ENCODE data around the gene RRBP1.

The RRBP1 gene

DNA sequence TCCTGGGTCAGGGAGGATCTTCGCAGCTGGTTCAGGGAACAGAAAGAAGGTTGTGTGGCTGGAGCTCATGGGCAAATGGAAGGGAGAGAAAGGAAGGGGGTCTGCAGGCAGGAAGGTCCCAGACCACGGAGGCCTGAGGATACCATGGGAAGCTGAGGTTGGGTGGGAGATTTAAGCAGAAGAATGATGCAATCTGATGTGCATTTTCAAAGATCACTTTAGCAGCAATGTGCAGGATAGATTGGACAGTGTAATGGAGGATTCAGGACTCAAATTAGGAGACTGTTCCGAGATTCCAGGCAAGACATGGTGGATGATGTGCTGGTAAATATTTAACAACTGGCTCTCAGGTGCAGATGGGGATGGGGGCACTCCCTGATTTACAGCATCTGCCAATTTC lies 5.8 kb upstream of the RRBP1 start:
- TF ChIP-seq, protein P1, sequence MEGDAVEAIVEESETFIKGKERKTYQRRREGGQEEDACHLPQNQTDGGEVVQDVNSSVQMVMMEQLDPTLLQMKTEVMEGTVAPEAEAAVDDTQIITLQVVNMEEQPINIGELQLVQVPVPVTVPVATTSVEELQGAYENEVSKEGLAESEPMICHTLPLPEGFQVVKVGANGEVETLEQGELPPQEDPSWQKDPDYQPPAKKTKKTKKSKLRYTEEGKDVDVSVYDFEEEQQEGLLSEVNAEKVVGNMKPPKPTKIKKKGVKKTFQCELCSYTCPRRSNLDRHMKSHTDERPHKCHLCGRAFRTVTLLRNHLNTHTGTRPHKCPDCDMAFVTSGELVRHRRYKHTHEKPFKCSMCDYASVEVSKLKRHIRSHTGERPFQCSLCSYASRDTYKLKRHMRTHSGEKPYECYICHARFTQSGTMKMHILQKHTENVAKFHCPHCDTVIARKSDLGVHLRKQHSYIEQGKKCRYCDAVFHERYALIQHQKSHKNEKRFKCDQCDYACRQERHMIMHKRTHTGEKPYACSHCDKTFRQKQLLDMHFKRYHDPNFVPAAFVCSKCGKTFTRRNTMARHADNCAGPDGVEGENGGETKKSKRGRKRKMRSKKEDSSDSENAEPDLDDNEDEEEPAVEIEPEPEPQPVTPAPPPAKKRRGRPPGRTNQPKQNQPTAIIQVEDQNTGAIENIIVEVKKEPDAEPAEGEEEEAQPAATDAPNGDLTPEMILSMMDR (IDR thresholded peaks at IDR 0.05): no peak
- TF ChIP-seq ZFX (IDR thresholded peaks at IDR 0.05; ENCODE audit: borderline replicate concordance): no peak
- H3K27ac ChIP-seq: no peak overlapping the region

DNA sequence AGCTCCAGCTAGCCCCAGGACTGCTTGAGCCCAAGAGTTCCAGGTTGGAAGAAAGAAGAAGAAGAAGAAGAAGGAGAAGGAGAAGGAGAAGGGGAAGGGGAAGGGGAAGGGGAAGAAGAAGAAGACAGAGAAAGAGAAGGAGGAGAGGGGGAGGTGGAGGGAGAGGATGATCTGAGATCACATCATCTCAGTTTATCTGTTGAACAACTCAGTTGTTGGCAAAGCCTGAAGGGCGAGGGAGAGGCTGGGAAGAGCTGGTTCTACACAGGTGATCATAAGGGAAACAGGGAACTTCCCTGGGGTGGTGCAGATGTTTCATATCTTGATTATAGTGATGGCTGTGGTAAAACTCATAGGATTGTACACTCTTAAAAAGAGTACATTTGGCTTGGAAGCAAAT lies 3.1 kb upstream of the RRBP1 start:
- TF ChIP-seq, protein P1 (IDR thresholded peaks at IDR 0.05): no peak
- no peak for TF ChIP-seq ZFX (IDR thresholded peaks at IDR 0.05; ENCODE audit: borderline replicate concordance)

DNA sequence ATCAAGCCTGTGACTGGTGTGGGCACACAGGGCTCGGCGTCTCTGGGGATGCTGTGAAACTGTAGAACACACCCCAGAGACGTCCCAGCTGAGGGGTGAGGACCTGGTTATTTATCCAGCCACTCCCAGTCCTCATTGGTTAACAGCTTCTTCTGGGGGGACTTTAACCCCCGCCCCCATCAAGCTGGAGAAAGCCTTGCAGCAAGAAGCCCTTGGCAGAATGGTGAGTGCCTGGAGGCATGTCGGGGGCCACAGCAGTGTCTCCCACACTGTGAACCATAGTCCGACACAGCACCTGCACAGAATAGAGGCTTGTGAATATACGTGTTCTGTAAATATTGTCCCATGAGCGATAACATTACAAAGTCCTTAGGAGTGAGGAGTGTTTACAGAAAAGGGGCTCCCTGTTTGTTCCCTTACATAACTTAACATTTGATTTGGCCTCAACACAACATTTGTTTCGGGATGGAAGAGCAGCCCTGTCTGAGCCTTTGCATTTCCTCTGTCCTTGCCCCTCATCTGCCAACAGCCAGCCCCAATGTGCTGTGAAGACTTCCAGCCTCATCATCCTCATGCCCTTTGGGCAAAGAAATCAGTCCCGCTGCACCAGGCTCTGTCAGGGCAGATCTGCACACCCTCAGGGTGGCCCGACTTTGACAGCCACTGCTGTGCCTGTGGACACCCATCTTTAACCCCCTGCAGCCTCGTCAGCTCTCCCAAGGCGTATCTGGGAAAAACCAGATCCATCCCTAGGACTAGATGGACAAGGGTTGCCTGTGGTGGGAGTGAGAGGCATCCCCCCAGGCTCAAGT lies 2.2 kb upstream of the RRBP1 start:
- no peak overlapping the region for H3K27ac ChIP-seq
- TF ChIP-seq, protein P1 (IDR thresholded peaks at IDR 0.05): no peak
- no peak for TF ChIP-seq ZFX (IDR thresholded peaks at IDR 0.05; ENCODE audit: borderline replicate concordance)

More for the DNA sequence above, 3.1 kb upstream of the RRBP1 start:
- H3K27ac ChIP-seq: no peak overlapping the region

DNA sequence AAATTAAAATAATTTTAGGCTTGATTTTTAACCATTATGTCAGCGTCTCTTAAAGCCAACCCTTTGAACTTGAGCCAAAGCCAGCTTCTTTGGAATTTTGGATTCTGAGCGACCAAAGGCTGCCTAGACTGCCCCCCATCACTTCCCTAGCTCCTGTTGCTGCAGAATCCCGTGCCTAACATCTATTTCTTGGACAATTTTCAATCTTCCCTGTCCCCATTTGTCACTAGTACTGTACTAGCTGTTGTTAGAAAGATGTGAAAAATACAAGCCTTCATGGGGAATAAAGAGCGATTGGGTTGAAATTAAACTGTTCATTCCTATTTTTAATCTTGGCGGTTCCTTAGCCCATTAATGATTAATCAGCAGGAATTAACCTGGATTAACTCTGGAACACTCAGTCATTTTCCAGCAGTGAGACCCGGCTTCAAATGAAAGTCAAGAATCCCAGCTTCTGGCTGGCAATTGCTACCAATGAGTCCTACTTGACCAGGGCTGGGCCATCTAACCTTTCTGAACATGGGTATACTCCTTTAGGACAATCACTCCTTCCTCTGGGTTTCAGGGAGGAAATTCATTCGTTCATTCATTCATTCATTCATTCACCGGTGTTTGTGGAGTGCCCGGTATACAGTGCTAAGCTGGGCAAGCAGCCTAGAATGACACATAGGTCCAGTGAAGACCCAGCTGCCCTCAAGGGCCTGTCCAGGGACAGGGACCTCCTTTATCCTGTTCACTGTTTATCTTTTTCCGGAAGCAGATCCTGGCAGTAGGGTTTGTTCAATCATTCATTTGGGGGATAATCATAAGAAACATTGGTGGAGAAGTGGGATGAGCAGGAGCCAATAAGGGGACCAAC lies 1.4 kb upstream of the RRBP1 start:
- TF ChIP-seq, protein P1 (IDR thresholded peaks at IDR 0.05): no peak
- TF ChIP-seq ZFX (IDR thresholded peaks at IDR 0.05; ENCODE audit: borderline replicate concordance): no peak
- no peak overlapping the region for H3K27ac ChIP-seq

DNA sequence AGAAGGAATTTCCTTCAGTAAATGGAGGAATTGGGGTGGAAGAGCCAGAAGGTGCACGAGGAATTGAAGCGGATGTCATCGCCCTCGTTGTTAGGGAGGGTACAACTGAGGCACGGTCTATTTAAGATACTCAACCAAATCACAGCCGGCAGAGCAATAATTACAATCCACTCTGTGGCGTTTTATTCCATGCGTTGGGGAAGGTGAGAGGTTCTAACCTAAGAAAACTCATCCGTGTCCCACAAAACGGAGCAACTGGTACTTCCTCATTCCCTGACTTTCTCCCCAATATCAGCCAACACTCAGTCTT lies 802 bp upstream of the RRBP1 start:
- peak overlapping the region; percentile 82 for H3K27ac ChIP-seq
- TF ChIP-seq, protein P1 (IDR thresholded peaks at IDR 0.05): peak; percentile 47
- no peak for TF ChIP-seq ZFX (IDR thresholded peaks at IDR 0.05; ENCODE audit: borderline replicate concordance)

DNA sequence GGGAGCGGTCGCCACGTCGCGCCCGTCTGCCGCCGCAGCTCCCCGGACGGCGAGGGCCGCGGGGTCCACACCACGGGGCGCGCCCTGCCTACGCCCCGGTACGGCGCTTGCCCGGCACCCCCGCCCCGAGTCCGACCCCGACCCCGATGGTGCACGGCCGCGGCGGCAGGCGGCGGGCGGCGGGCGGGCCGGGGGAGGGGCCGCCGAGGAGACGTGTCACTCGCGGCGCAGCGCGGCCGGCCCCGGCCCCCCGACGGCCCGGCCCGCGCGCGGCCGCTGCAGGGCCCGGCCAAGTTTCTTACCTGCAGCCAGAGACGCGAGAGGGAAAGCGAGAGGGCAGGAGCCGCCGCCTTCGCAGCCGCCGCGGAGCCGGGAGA lies 328 bp downstream of the RRBP1 start:
- TF ChIP-seq, protein P1 (IDR thresholded peaks at IDR 0.05): no peak
- no peak for TF ChIP-seq ZFX (IDR thresholded peaks at IDR 0.05; ENCODE audit: borderline replicate concordance)
- peak overlapping the region; percentile 82 for H3K27ac ChIP-seq
